BJ (cell line): ENCODE data around the gene LMBRD1. TPM values are rescaled to one million over a fixed set of nuclear protein-coding genes. Genes with fewer than 3 reads are reported as not detected.

ENCODE experiments used
- CTCF ChIA-PET: fragments of 350-600 bp; formaldehyde crosslinking; extraction: SDS; loops from one replicate; lab custom pipeline; 2021; ENCODE audit warnings: antibody characterized with exemption, inconsistent platforms; lab: Yijun Ruan, JAX
- POLR2A ChIA-PET: fragments of 300-600 bp; sonication (Branson Sonifier 250); formaldehyde crosslinking; extraction: SDS; loops from one replicate; lab custom pipeline; 2021; ENCODE audit warnings: antibody characterized with exemption; lab: Charles Lee
- DNase-seq: peaks from one replicate; pipeline ENCODE4 v3.0.0-alpha.2; 2011; ENCODE audit warnings: low read depth
- H3K27me3 ChIP-seq: 2 replicates; pipeline ENCODE4 v1.6.0; 2011; ENCODE audit warnings: low read length; ENCODE audit not compliant: control insufficient read depth, insufficient read depth
- H3K36me3 ChIP-seq: 2 replicates; pipeline ENCODE4 v1.5.1; 2011; ENCODE audit warnings: low read length; ENCODE audit not compliant: control insufficient read depth, insufficient read depth
- H3K4me3 ChIP-seq: 2 replicates; pipeline ENCODE4 v1.5.1; 2011; ENCODE audit warnings: low read depth, mild to moderate bottlenecking, control low read depth, low read length
- CTCF ChIP-seq: IDR thresholded peaks from 2 replicates; pipeline ENCODE4 v1.5.1; 2011; ENCODE audit warnings: low read depth, mild to moderate bottlenecking, control low read depth, inconsistent platforms, low read length, moderate library complexity; ENCODE audit not compliant: insufficient read depth
- polyA plus RNA-seq: library from polyadenylated mRNA; depleted of rRNA; stranded (reverse); fragments of >200 nt; gene quantifications from 2 replicates; pipeline ENCODE4 v1.2.3, GENCODE V29; 2011

LMBRD1 gene
- polyA plus RNA-seq, 1 experiment: 9.0 TPM

- no peak overlapping the region for H3K4me3 ChIP-seq
Measured at GRCh38 chr6:69732045-69732444, 64.8 kb downstream of the LMBRD1 start.

GRCh38 chr6:69729870-69730449 is 66.8 kb downstream of the LMBRD1 start:
- Histone ChIP-seq H3K4me3 (no peak overlapping the region), H3K27me3 (no peaks in the 10 kb centered on the region), H3K36me3 (no peaks in the 10 kb centered on the region)
- TF ChIP-seq CTCF: 0 out of 2 replicates have a peak, but pooled peaks have one; percentile 16
- DNase-seq: no peak
- POLR2A ChIA-PET: no interaction called here
- CTCF ChIA-PET: interaction anchor here (0.6 to 0.7 kb wide), 6 partner anchors 12 to 1783 kb away, joined by 3 to 4 read pairs (median 4); no protein-coding TSS in a partner anchor

More at GRCh38 chr6:69732045-69732444, 64.8 kb downstream of the LMBRD1 start:
- DNase-seq: no peak
- no peaks in the 10 kb centered on the region for H3K27me3 ChIP-seq
- CTCF ChIA-PET: interaction anchor here (1.2 to 1.5 kb wide), 2 partner anchors 14 to 27 kb away, joined by 3 to 5 read pairs; no protein-coding TSS in a partner anchor
- no peak for TF ChIP-seq CTCF
- H3K36me3 ChIP-seq: no peaks in the 10 kb centered on the region
- POLR2A ChIA-PET: no interaction called here

- no peak overlapping the region for H3K4me3 ChIP-seq
- DNase-seq: no peak
- H3K36me3 ChIP-seq: peaks cover 3% of the 10 kb centered on the region; the same call in 1 of the 2 replicates
- ChIA-PET CTCF (no interaction called here), POLR2A (no interaction called here)
- TF ChIP-seq CTCF: no peak
- H3K27me3 ChIP-seq: no peaks in the 10 kb centered on the region
Measured at GRCh38 chr6:69722683-69723082, 74.1 kb downstream of the LMBRD1 start.

GRCh38 chr6:69719602-69720193 is 77.1 kb downstream of the LMBRD1 start:
- Histone ChIP-seq H3K4me3 (no peak overlapping the region), H3K36me3 (peaks cover 3% of the 10 kb centered on the region; the same call in 1 of the 2 replicates), H3K27me3 (no peaks in the 10 kb centered on the region)
- ChIA-PET POLR2A (no interaction called here), CTCF (interaction anchor here (0.7 kb wide), 2 partner anchors 40 to 1070 kb away, joined by 3 read pairs; no protein-coding TSS in a partner anchor)
- no peak for DNase-seq
- TF ChIP-seq CTCF: peak; percentile 59

GRCh38 chr6:69706724-69707123 is 90.1 kb downstream of the LMBRD1 start:
- TF ChIP-seq CTCF: no peak
- ChIA-PET CTCF (no interaction called here), POLR2A (no interaction called here)
- H3K27me3 ChIP-seq: no peaks in the 10 kb centered on the region
- no peaks in the 10 kb centered on the region for H3K36me3 ChIP-seq
- no peak for DNase-seq
- no peak overlapping the region for H3K4me3 ChIP-seq
